ENCODE measurements around the gene KDM3A.

- TF ChIP-seq, protein P1, sequence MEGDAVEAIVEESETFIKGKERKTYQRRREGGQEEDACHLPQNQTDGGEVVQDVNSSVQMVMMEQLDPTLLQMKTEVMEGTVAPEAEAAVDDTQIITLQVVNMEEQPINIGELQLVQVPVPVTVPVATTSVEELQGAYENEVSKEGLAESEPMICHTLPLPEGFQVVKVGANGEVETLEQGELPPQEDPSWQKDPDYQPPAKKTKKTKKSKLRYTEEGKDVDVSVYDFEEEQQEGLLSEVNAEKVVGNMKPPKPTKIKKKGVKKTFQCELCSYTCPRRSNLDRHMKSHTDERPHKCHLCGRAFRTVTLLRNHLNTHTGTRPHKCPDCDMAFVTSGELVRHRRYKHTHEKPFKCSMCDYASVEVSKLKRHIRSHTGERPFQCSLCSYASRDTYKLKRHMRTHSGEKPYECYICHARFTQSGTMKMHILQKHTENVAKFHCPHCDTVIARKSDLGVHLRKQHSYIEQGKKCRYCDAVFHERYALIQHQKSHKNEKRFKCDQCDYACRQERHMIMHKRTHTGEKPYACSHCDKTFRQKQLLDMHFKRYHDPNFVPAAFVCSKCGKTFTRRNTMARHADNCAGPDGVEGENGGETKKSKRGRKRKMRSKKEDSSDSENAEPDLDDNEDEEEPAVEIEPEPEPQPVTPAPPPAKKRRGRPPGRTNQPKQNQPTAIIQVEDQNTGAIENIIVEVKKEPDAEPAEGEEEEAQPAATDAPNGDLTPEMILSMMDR (IDR thresholded peaks at IDR 0.05; ENCODE audit: control extremely low read depth in 1 of 3, insufficient read depth in 1 of 3, low read depth in 1 of 3, low read length in 3 of 3), result peak in 2 of 3 experiments; percentile 9 to 21; a peak in 2 of 4 replicates
- TF ChIP-seq POLR2AphosphoS5 (IDR thresholded peaks at IDR 0.05; ENCODE audit: low read depth, low read length) (no peak), SUZ12 (IDR thresholded peaks at IDR 0.05; ENCODE audit: low read length) (no peak), POLR2A (IDR thresholded peaks at IDR 0.05; ENCODE audit: control extremely low read depth in 1 of 2, low read depth in 2 of 2, low read length in 2 of 2) (no peak), CHD2 (IDR thresholded peaks at IDR 0.05; ENCODE audit: low read length) (no peak), TAF1 (IDR thresholded peaks at IDR 0.05; ENCODE audit: low read depth, low read length) (no peak), EZH2 (IDR thresholded peaks at IDR 0.05; ENCODE audit: low read depth, low read length, severe bottlenecking) (no peak), EP300 (IDR thresholded peaks at IDR 0.05; ENCODE audit: borderline replicate concordance in 1 of 2, low read depth in 2 of 2, low read length in 2 of 2) (no peak), MAFK (IDR thresholded peaks at IDR 0.05; ENCODE audit: low read depth, low read length) (no peak), CREB1 (IDR thresholded peaks at IDR 0.05) (no peak), SP1 (IDR thresholded peaks at IDR 0.05; ENCODE audit: low read depth, low read length) (no peak), KDM1A (IDR thresholded peaks at IDR 0.05; ENCODE audit: borderline replicate concordance, low read length) (no peak), EGR1 (IDR thresholded peaks at IDR 0.05; ENCODE audit: borderline replicate concordance, low read depth, low read length) (no peak)
These were observed 40.9 kb upstream of the KDM3A start for GRCh38 chr2:86400321-86400720.
